Left lung (tissue), 10 donors: ENCODE measurements around the gene TRERF1. TPM values are rescaled to one million over a fixed set of nuclear protein-coding genes. Genes with fewer than 3 reads are reported as not detected.

Source experiments
- ATAC-seq: fragments of 200-7000 bp; cut with Tn5 transposase; one replicate; pipeline ENCODE4 v1.9.1; 2020; ENCODE audit warnings: moderate library complexity
- DNase-seq, 4 donors: peaks; one replicate each; pipeline ENCODE4 v3.0.0-alpha.2; 2013 to 2020
- H3K27ac ChIP-seq, 2 donors: fragments of 200-600 bp; sonication (generic) in 1 of 2; one replicate each; pipeline versions ENCODE4 v1.5.0 to v1.8.0; 2020 to 2021
- H3K27me3 ChIP-seq, 2 donors: fragments of 200-600 bp; sonication (generic) in 1 of 2; one replicate each; pipeline versions ENCODE4 v1.5.0 to v1.8.0; 2020 to 2021
- H3K36me3 ChIP-seq, 2 donors: fragments of 200-600 bp; sonication (generic) in 1 of 2; one replicate each; pipeline versions ENCODE4 v1.5.0 to v1.8.0; 2020 to 2021
- H3K4me1 ChIP-seq, 2 donors: fragments of 200-600 bp; one replicate each; pipeline ENCODE4 v1.8.0; 2021
- H3K4me3 ChIP-seq, 2 donors: fragments of 200-600 bp; sonication (generic) in 1 of 2; one replicate each; pipeline versions ENCODE4 v1.5.0 to v1.8.0; 2020 to 2021; ENCODE audit warnings: mild to moderate bottlenecking in 1 of 2
- H3K9me3 ChIP-seq, 2 donors: fragments of 200-600 bp; sonication (generic) in 1 of 2; one replicate each; pipeline versions ENCODE4 v1.5.0 to v1.8.0; 2020 to 2021
- CTCF ChIP-seq, 2 donors: fragments of 200-600 bp; sonication (generic) in 1 of 2; IDR thresholded peaks; one replicate each; pipeline versions ENCODE4 v1.5.0 to v1.8.0; 2021; ENCODE audit warnings: antibody characterized with exemption in 2 of 2
- intact Hi-C, 2 donors: fragments of 100-400 bp; cut with DNase I; formaldehyde crosslinking; loops; one replicate each; pipeline versions ENCODE4 v1.11.2 to v1.14.2; 2022
- polyA plus RNA-seq, 6 donors: library from polyadenylated mRNA; unstranded; fragments of 120-200 nt; gene quantifications; one replicate each; pipeline ENCODE4 v1.2.1, GENCODE V29; 2013; ENCODE audit not compliant: insufficient read length in 6 of 6
- total RNA-seq, 2 donors: library from RNA; stranded (reverse); fragmentation: NEBNext Ultra II Directional; extraction: Animal tissue kit (Norgen Biotek cat#: 25700); gene quantifications; one replicate each; pipeline ENCODE4 v1.2.1, GENCODE V29; 2021
- donor health status: DM: no; HTN: yes; CAD: no.
- donor health status: DM: no; HTN: no; CAD: no.

Gene TRERF1
- total and polyA plus RNA-seq, 8 donors = 3.7 to 24.9 (median 20.7) TPM

GRCh38 chr6:42229506-42230119 is 222.1 kb downstream of the TRERF1 start:
- DNase-seq = peak in 2 of 4 donors; percentile 23 to 48
- peaks cover 0 to 33% of the 10 kb centered on the region in 2 donors for H3K36me3 ChIP-seq
- H3K4me1 ChIP-seq = no peaks in the 10 kb centered on the region
- no peak for ATAC-seq
- H3K9me3 ChIP-seq = no peaks in the 10 kb centered on the region
- intact Hi-C loops = no loop called here
- H3K27me3 ChIP-seq = no peaks in the 10 kb centered on the region
- no peak for TF ChIP-seq CTCF (IDR thresholded peaks at IDR 0.05)
- H3K27ac ChIP-seq = no peak overlapping the region
- H3K4me3 ChIP-seq = no peak overlapping the region

- Histone ChIP-seq H3K9me3 (no peaks in the 10 kb centered on the region), H3K36me3 (peaks cover 0 to 33% of the 10 kb centered on the region in 2 donors), H3K27me3 (no peaks in the 10 kb centered on the region), H3K27ac (no peak overlapping the region), H3K4me1 (no peaks in the 10 kb centered on the region), H3K4me3 (no peak overlapping the region)
- intact Hi-C loops = no loop called here
- no peak for DNase-seq
- no peak for ATAC-seq
- no peak for TF ChIP-seq CTCF (IDR thresholded peaks at IDR 0.05)
These were observed 223.4 kb downstream of the TRERF1 start for GRCh38 chr6:42228305-42228704.

GRCh38 chr6:42227173-42227850 is 224.4 kb downstream of the TRERF1 start:
- Histone ChIP-seq H3K27ac (peak overlapping the region in 1 of 2 donors; percentile 33), H3K27me3 (no peaks in the 10 kb centered on the region), H3K36me3 (peaks cover 0 to 29% of the 10 kb centered on the region in 2 donors), H3K4me3 (no peak overlapping the region), H3K4me1 (no peaks in the 10 kb centered on the region), H3K9me3 (no peaks in the 10 kb centered on the region)
- TF ChIP-seq CTCF (IDR thresholded peaks at IDR 0.05) = no peak
- intact Hi-C loops = no loop called here
- peak in 1 of 4 donors; percentile 35 for DNase-seq
- ATAC-seq = peak; percentile 67

DNA sequence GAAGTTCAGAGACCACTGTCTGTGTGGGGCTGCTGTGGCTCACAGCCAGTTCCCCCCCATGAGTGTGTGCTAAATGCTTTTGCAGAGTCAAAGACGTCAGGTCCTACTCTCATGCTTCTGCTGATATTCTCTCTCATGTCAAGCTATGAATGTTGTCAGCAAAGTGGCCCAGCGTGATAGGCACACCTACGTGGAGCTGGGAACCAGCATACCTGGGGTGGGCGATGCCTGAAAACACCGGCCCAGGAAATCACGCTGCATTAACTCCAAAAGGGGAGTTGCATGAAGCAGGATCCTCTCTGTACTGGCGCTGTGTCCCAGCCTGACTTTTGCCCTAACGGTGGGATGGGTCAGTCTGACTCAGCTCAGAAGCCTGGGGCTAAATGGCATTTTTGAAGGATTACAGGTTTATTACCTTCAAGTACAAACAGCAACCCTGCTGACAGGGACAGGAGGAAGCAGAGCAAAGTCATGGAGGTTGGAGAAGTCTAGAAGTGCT is 225.0 kb downstream of the TRERF1 start:
- peaks cover 0 to 23% of the 10 kb centered on the region in 2 donors for H3K36me3 ChIP-seq
- no peak for TF ChIP-seq CTCF (IDR thresholded peaks at IDR 0.05)
- ATAC-seq (peak; percentile 52), DNase-seq (no peak)
- H3K9me3 ChIP-seq = no peaks in the 10 kb centered on the region
- no peaks in the 10 kb centered on the region for H3K27me3 ChIP-seq
- peak overlapping the region in 1 of 2 donors; percentile 33 for H3K27ac ChIP-seq
- H3K4me3 ChIP-seq = no peak overlapping the region
- intact Hi-C loops = no loop called here
- H3K4me1 ChIP-seq = no peaks in the 10 kb centered on the region

DNA sequence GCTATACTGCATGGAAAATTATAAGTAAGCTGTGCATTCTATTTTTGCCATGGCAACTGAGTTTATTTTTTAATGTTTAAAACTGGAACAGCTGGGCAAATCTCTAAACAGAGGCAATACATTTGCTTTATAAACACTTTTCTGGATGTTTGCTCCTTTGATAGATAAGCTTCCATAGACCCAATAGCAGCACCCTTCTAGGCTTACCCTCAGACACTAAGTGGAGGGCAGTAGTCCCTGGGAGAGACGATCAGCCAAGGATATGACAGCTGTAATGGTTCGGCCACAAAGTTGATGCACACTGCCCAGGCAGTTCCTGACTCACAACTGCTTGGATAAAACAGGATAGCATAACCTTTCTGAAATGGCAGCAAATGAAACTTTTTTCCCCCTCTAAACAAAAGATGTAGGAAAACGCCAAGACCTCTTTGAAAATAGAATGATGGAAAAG is 225.5 kb downstream of the TRERF1 start:
- no peaks in the 10 kb centered on the region for H3K27me3 ChIP-seq
- no peaks in the 10 kb centered on the region for H3K4me1 ChIP-seq
- peak; percentile 21 for ATAC-seq
- DNase-seq = peak in 2 of 4 donors; percentile 66 to 69
- no peak overlapping the region for H3K4me3 ChIP-seq
- H3K36me3 ChIP-seq = peaks cover 0 to 18% of the 10 kb centered on the region in 2 donors
- intact Hi-C loops = no loop called here
- TF ChIP-seq CTCF (IDR thresholded peaks at IDR 0.05) = no peak
- H3K9me3 ChIP-seq = no peaks in the 10 kb centered on the region
- peak overlapping the region in 1 of 2 donors; percentile 33 for H3K27ac ChIP-seq
